ENCODE measurements around the gene PLXNA2.

GRCh38 chr1:208015255-208015654 lies 228.9 kb downstream of the PLXNA2 start:
- TF ChIP-seq CTCF (IDR thresholded peaks at IDR 0.05): no peak
- no peak for TF ChIP-seq EZH2 (IDR thresholded peaks at IDR 0.05; ENCODE audit: borderline replicate concordance, insufficient read depth, low read depth, low read length, poor library complexity, severe bottlenecking)
